IPS DF 4.7 (cell line): ENCODE data around the gene C6orf89.

ENCODE experiments used
- DNase-seq: peaks from one replicate; pipeline ENCODE4 v3.0.0-alpha.2; 2013; ENCODE audit warnings: low spot score; ENCODE audit errors: extremely low read depth

Gene C6orf89

DNA sequence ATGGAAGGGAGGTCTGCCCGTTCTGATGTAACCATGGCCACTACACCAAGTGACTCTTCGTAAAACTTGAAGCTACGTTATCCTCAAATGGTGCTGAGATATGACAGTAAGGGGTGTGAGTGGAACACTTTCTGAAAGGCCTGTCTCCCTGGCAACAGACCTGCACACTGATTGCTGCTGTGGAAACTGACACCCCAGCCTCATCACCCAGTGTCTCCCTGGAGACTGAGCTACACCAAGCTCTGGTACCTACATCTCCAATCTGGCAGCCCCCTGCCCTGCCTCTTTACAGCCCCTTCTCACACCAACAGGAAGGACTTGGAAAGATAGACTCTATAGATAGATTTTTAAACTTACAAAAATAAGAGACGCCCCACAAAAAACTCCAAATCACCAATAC lies 82.0 kb downstream of the C6orf89 start:
- DNase-seq, result no peak

- DNase-seq, result no peak
Observed at GRCh38 chr6:36968266-36968977, 82.7 kb downstream of the C6orf89 start.

DNA sequence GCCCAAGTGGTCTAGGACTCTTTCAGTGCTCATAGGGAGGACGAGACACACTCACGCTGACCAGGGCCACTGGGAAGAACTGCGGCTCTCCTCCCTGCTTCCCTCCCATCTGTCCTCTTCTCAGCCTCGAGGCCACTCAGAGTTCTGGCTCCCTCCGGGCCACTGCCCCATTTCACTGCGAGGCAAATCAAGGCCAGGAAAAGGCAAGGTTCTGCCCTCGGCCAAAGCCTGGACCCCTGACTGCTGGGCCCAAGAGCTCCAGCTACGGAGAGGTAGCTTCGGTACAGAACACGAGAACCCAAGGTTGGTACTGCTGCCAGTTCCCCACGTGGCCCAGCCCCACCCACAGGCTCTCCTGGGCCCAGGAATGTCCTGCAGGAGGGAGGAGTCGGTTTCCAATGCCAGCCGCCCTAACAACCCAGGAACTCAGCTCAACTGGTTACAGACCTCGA lies 83.5 kb downstream of the C6orf89 start:
- DNase-seq, result no peak

- no peak for DNase-seq
Observed at GRCh38 chr6:36969988-36970891, 84.5 kb downstream of the C6orf89 start.

GRCh38 chr6:36970892-36971842 lies 85.4 kb downstream of the C6orf89 start:
- no peak for DNase-seq

GRCh38 chr6:36971921-36972673 lies 86.3 kb downstream of the C6orf89 start:
- DNase-seq, result no peak

- DNase-seq, result no peak
Observed at GRCh38 chr6:36973190-36973589, 87.4 kb downstream of the C6orf89 start.

DNA sequence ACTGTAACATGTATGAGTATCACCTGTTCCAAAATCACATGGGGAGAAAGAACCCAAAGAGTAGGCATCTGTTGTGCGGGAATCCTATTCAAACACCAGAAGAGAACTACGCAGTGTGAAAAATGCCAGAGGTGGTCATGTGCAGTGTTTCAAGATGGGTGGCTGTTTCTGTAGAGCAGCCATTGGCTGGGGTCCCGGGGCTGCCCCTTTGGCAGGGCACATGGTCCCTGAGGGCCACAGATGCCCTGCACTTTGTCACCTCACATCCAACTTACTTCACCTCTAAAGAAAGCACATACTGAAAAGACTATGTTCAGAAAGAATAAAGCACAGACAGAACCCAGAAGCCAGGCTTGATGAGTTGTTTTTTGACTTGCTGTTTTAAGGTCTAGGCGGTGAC lies 87.9 kb downstream of the C6orf89 start:
- DNase-seq, result no peak

DNA sequence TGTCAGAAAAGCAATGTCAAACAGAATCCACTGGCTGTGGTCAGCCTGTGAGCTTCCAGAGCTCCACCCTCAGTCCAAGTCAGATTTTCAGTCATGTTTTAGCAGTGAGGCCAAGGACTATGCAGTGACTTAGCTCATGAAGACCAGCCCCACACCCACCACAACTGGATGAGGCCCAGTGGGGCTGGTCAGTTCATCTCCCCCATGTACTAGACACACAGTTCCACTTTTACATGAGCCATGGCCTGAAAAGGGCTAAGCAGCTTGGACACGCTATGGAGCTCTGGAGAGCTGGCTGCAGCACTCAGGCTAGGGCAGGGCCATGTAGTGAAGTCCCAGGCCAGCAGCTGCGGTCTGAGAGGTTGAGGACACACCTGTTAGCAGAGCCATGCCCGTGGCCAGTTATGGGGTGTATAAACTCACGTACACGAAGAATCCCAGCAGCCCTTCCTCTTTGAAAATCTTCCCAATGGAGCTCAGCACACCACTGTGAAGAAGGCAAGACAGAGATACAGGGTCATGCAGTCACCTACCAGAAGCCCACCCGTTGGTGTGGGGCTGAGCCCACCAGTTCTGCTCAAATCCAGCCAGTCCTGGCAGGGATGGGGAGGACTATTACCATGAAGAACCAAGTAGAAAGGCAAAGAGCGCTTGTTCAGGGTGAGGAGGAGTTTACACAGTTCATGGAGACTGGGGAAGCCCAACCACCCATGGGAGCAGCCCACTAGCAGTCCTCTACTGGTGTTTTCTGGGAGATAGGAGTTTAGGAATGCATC lies 89.7 kb downstream of the C6orf89 start:
- no peak for DNase-seq

- no peak for DNase-seq
Observed at GRCh38 chr6:36976007-36976264, 90.2 kb downstream of the C6orf89 start.

DNA sequence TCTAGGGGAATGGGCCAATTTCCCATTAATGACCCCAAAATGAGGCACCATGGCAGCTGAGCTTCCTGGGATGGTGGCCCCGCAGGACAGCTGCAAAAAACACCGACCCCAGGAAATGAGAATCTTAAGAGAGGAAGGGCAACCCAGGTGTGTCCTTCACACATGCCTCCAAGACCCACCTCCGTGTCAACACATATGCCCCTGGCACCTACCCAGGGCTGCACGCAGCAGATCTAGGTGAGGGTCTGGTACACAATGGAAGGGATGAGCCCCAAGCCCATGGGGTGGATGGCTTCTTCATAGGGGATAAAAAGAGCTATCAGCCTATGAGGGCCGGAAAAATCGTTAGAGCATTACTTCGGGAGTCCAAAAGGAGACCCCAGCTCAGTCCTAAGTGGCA lies 90.8 kb downstream of the C6orf89 start:
- DNase-seq, result no peak

- no peak for DNase-seq
Observed at GRCh38 chr6:36976931-36977330, 91.2 kb downstream of the C6orf89 start.

GRCh38 chr6:36977470-36977941 lies 91.8 kb downstream of the C6orf89 start:
- no peak for DNase-seq
